ENCODE results near the gene FBLN2. TPM values are rescaled to one million over a fixed set of nuclear protein-coding genes. Genes with fewer than 3 reads are reported as not detected.

Gene FBLN2
- total and polyA plus RNA-seq, 2 of the 4 experiments (the other 2 are of a cell fraction) = 11.8 to 60.8 TPM

DNA sequence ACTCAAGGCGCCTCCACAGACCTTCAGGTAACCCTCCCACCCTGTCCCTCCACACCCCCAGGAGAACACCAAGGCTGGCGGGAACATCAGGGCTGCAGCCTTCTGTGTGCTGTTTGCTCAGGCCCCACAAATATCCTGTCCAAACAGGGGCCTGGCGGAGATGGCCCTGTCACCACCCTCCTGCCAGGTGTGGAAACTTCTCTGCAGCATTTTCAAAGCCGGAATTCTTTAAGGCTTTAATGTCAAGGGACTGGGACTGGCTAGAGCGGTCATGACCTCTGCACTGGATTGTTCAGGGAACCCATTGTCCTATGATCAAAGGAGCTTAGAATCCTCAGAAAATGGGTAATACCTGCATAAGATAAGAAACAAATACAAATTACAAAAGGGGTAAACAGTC is 46.6 kb downstream of the FBLN2 start:
- H3K18ac ChIP-seq (ENCODE audit: low read depth, low read length) = no peak overlapping the region
- H2AFZ ChIP-seq (replicated peaks; ENCODE audit: low read length, poor library complexity) = no peak overlapping the region
- no peak overlapping the region for H3K4me3 ChIP-seq (ENCODE audit: insufficient read depth, low read depth, low read length)
- no peak overlapping the region for H3K56ac ChIP-seq (ENCODE audit: extremely low read depth, insufficient read depth, low read length)
- peaks cover 5% of the 10 kb centered on the region; the same call in 1 of the 2 replicates for H3K4me1 ChIP-seq (ENCODE audit: control insufficient read depth, insufficient read depth, low read length)
- no peak overlapping the region for H3K27ac ChIP-seq (ENCODE audit: insufficient read depth, low read length)
- H4K91ac ChIP-seq (ENCODE audit: insufficient read depth, low read depth, low read length) = no peak overlapping the region
- no peak overlapping the region for H4K8ac ChIP-seq (ENCODE audit: low read depth in 2 of 2, low read length in 2 of 2)
- no peaks in the 10 kb centered on the region for H4K20me1 ChIP-seq (ENCODE audit: insufficient read depth, low read length)
- ChIA-PET POLR2A (ENCODE audit: unreplicated experiment) (no interaction called here), CTCF (no interaction called here)
- H3K36me3 ChIP-seq (ENCODE audit: control insufficient read depth, insufficient read depth, low read length) = no peaks in the 10 kb centered on the region
- H3K9me1 ChIP-seq (ENCODE audit: insufficient read depth, low read length) = 0 out of 2 replicates have a peak, but pooled peaks cover 3% of the 10 kb centered on the region
- DNase-seq (no peak), ATAC-seq (ENCODE audit: low read depth) (no peak)
- dilution Hi-C loops (cut with HindIII; ENCODE audit: low sequenced_read_pairs, unreplicated experiment) = no loop called here
- peaks cover 4% of the 10 kb centered on the region; the same call in 1 of the 2 replicates for H3K27me3 ChIP-seq (ENCODE audit: control insufficient read depth, insufficient read depth, low read length)
- no peak overlapping the region for H3K4me2 ChIP-seq (ENCODE audit: low read depth, low read length)
- no peaks in the 10 kb centered on the region; a peak in 1 of 4 replicates for H3K79me1 ChIP-seq (ENCODE audit: low read depth in 1 of 2, low read length in 2 of 2)
- WGBS, 2 experiments (ENCODE audit: extremely low coverage in 2 of 2, insufficient read length in 1 of 2) = 71% methylated on average over 1 of the region's 5 CpGs; no CpG with 5 or more reads in 1 of the 2 experiments
- no peak for TF ChIP-seq CHD1 (IDR thresholded peaks at IDR 0.05; ENCODE audit: low read depth, low read length)
- no peak for TF ChIP-seq MAZ (IDR thresholded peaks at IDR 0.05; ENCODE audit: borderline replicate concordance, low read depth, low read length)
- TF ChIP-seq, protein P1, sequence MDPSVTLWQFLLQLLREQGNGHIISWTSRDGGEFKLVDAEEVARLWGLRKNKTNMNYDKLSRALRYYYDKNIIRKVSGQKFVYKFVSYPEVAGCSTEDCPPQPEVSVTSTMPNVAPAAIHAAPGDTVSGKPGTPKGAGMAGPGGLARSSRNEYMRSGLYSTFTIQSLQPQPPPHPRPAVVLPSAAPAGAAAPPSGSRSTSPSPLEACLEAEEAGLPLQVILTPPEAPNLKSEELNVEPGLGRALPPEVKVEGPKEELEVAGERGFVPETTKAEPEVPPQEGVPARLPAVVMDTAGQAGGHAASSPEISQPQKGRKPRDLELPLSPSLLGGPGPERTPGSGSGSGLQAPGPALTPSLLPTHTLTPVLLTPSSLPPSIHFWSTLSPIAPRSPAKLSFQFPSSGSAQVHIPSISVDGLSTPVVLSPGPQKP (IDR thresholded peaks at IDR 0.05; ENCODE audit: borderline replicate concordance, low read depth, low read length) = no peak
- no peak overlapping the region for H2AK9ac ChIP-seq (replicated peaks; ENCODE audit: low read depth, low read length, poor library complexity)
- no peak overlapping the region for H2BK20ac ChIP-seq (ENCODE audit: low read depth, low read length)
- no peak overlapping the region for H2BK15ac ChIP-seq (ENCODE audit: low read depth, low read length)
- H3K14ac ChIP-seq (replicated peaks; ENCODE audit: low read depth, low read length) = no peak overlapping the region
- H3K23ac ChIP-seq (ENCODE audit: low read depth, low read length) = no peak overlapping the region
- no peaks in the 10 kb centered on the region for H3K9me3 ChIP-seq (ENCODE audit: control insufficient read depth, insufficient read depth, low read length)
- H3K4ac ChIP-seq (ENCODE audit: low read depth, low read length) = no peak overlapping the region
- no peak overlapping the region for H2BK5ac ChIP-seq (ENCODE audit: low read depth, low read length, poor library complexity, severe bottlenecking)
- no TSS peak for BruUV-seq (replicated peaks)
- intact Hi-C loops (cut with micrococcal nuclease) = no loop called here
- no peak overlapping the region for H2BK120ac ChIP-seq (ENCODE audit: low read depth, low read length)
- H3K9ac ChIP-seq (ENCODE audit: low read depth, low read length) = no peak overlapping the region
- in situ Hi-C loops (cut with MboI; ENCODE audit: low sequenced_read_pairs) = no loop called here
- H2AK5ac ChIP-seq (ENCODE audit: low read depth, low read length) = no peak overlapping the region
- no peak overlapping the region for H4K5ac ChIP-seq (ENCODE audit: low read depth, low read length)

Data from IMR-90 (cell line).